Activated CD8-positive, alpha-beta memory T cell treated with anti-CD3 and anti-CD28 coated beads for 24 hours (primary cell): Measurements from ENCODE around the gene RREB1.
A peak's percentile ranks its signal among the peaks of the same experiment; 100 is the strongest.

Experiments used
- DNase-seq: peaks from one replicate; pipeline ENCODE4 v3.0.0-alpha.2; 2020

The RREB1 gene

DNA sequence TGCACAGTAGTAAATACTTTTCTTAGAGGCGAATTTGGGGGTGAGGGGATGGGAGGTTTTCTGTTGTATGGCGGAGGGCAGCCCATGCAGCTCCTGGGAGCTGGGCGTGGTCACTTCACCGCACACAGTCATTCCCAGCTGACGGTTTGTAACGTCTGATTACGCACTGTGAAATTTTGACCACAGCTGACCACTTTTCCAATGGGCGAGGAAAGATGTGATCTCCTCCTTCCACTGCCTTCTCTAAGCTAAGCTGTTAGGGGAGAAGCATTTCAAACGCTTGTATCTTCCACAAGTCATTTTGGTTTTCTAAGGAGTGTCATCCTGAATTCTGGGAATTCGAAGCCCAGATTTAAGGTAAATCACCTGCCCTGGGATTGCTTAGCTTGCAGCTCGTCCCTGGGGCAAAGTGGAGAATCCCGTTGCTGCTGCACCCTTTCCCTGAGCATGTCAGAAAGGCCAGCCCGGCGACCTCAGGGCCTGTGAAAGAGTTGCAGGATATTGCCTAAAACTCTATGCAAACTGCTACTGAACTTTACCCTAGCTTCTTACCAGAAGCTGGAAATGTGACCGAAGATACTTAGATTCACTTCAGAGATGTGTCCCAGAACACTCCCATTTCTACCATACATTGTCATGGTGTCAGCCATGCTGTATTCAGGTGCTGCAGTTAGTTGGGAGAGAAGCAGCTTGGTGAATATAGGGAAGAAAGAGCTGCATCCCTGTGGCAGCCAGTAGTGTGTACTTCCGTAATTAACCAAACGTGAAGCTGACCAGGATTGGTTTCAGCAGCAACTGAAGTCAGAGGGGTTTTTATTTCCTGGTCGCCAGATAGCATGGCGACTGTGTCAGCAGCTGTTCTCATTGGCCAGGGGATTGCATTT is 58.9 kb downstream of the RREB1 start:
- peak; percentile 28 for DNase-seq

GRCh38 chr6:7169296-7169721 is 61.5 kb downstream of the RREB1 start:
- peak; percentile 44 for DNase-seq

DNA sequence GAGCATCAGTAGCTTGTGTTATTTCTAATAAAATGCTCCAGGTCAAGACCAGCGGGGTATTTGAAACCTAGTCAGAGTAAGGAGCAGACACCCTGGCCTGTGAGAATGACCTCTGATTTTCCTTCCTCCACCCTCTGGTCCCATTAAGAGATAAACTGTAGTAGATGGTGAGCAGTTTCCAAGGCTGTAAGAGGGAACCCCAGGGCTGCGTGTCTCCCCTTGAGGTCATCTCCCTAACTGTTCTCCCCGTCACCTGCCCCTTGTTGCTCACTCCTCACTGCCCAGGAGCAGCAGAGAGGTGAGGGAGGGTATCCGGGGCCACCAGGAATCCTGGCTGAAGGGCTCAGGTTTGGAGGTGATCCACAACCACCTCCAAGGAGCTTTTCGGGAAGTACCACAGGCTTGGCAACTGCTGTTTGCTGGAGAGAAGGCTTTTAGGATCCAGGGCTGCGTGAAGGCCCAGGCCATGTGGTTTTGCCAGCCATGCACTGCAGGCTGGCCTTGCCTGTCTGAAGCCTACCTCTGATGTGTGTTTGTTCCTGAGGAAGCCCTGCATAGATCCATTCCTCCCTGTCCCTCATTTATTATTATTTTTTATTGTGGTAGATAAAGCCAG is 62.5 kb downstream of the RREB1 start:
- DNase-seq: peak; percentile 49

- DNase-seq: peak; percentile 42
Measured at GRCh38 chr6:7171119-7171518, 63.4 kb downstream of the RREB1 start.

- DNase-seq: peak; percentile 45
Measured at GRCh38 chr6:7171733-7172132, 64.0 kb downstream of the RREB1 start.

GRCh38 chr6:7172649-7173048 is 64.9 kb downstream of the RREB1 start:
- DNase-seq: peak; percentile 49

DNA sequence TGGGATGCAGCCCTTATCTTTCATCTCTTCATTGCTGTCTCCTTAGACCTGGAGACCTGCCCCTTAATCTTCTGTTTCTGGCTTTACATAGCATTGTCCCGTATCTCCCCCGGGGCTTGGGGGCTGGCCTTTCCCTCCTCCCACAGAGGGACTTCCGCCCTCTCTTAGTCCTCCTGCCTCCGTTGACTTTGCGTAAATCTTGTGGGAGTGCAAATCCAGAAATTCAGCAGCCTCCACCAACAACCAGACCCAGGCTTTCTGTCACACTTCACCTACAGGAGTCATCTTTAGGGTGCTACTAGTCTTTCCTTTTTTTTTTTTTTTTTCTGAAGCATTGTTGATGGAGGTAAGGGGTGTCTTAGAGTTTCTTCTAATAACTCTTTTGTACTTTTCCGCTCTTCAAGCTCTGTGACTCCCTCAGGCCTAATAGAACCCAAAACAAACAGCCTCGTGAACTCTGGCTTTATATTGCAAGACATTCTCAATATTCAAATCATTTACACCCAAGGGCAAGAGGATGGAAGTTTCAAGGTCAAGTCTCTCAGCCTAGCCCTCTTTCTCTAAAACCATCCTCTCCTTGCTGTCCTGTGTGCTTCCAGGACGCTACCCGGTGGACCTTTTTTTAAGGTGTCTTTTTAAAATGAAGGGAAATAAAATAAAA is 66.2 kb downstream of the RREB1 start:
- peak; percentile 13 for DNase-seq

DNA sequence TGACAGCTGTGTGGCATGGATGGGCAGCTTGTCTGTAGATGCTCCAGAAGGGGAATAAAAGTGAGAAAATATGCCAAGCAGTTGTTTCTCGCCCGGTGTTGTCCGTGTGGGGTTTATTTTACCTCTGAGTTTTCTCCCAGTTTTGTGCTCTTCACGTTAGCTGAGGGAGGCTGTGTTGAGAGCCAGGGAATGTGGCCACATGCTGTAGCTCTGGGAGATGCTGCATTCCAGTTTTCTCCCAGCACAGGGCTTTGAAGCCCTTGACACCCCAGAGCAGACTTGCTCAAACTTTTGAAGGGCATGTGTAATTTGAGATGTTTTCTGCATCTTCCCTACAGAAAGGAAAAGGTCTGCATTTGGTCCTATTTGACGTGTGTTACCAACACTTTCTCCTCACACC is 67.7 kb downstream of the RREB1 start:
- DNase-seq: peak; percentile 38

GRCh38 chr6:7176208-7176607 is 68.4 kb downstream of the RREB1 start:
- peak; percentile 24 for DNase-seq

- DNase-seq: no peak
Measured at GRCh38 chr6:7178280-7178679, 70.5 kb downstream of the RREB1 start.

DNA sequence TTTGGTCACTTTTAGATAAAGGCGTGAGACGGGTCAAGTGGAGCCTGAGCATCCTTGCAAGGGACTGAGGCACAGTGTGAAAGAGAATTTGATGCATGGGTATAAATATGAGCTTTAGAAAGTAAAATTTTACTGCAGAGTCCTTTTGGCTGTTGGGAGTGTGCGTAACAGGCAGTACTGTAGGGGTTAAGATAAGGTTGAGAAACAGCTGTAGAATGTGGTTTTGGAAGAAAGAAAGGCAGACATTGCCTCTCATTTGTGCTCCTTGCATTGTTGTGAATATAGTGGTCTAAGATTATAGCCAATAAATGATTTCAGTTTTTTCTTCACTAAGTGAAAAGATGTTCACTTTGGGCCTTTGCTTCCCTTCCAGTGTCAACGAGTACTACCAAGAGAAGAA is 73.0 kb downstream of the RREB1 start:
- peak; percentile 15 for DNase-seq

- peak; percentile 11 for DNase-seq
Measured at GRCh38 chr6:7183707-7184106, 75.9 kb downstream of the RREB1 start.

GRCh38 chr6:7184502-7184901 is 76.7 kb downstream of the RREB1 start:
- DNase-seq: peak; percentile 17

DNA sequence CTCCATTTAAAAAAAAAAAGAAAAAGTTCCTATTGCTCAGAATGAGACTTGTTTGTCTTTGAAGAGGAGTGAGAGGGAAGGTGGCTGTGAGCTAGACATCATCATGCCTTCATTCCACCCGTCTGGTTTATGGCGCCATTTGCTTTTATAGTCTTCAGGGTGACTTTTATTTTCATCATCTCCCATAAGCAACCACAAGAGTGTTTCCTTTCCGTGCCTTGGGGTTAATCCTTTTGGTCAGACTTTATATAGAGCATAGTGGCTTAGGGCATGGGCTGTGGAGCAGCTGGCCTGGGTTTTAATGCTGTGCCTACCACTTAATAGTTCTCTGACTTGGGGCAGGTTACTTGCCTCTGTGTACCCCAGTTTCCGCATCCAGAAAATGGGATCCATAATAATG is 77.8 kb downstream of the RREB1 start:
- DNase-seq: peak; percentile 19

GRCh38 chr6:7188492-7188891 is 80.7 kb downstream of the RREB1 start:
- no peak for DNase-seq

- DNase-seq: peak; percentile 32
Measured at GRCh38 chr6:7189101-7189758, 81.5 kb downstream of the RREB1 start.

- DNase-seq: peak; percentile 32
Measured at GRCh38 chr6:7190791-7191190, 83.0 kb downstream of the RREB1 start.

DNA sequence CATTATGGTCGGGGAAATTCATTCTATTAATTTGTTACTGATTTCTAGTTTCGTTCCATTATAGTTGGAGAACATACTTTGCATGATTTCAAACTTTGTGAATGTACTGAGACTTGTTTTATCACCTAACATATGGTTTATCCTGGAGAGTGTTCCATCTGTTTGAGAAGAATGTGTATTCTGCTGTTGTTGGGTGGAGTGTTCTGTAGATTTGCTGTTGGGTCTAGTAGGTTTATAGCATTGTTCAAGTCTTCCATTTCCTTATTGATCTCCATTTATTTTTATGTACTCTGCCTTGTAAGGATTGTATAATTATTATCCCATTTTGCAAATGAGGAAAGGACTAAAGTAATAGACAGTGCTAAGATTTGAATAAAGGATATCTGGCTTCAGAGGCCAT is 85.4 kb downstream of the RREB1 start:
- DNase-seq: no peak

DNA sequence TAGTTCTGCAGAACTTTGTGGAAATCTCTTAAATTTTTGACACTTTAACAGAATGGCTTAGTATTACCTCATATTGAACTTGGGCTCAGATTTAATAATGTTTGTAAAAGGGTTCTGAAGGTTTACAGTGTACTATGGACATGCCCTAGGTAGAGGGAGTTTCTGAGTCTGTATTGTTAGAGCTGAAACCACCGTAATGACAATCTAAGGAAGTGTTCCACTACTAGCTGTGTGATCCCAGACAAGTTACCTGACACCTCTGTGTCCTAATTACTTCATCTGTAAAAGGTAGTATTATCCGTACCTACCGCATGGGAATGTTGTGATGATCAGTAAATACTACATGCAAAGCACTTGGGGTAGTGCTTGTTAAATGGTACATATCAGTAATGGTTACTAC is 86.9 kb downstream of the RREB1 start:
- DNase-seq: no peak

DNA sequence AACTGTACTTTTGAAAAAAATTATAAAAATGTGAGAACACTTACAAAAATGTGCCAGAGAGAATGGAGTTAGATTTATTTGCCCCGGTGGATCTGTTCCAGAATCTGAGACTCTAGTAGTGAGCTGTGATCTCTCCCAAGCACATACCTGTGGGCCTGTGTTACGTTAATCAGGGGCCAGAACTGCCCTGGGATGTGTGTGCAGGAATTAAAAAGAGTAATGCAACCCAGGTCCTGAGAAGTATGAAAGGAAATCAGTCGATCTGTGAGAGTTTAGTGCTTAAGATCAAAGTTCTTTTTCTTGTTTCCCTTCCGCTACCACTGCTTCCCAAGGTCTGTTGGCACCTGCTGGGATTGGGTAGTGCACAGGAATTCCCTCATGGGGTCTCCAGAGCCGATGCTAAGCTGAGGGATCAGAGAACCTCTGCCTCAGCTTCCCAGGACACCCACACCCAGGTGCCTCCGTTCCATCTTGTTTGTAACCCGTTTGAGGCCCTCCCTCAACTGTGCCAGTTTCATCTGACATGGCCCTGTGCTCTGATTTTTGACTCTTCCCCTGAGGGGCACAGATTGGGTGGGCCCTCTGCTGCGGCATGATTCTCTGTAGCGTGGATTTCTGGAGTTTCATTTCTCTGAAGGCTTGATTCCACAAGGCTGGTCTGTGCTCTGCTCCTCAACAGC is 87.7 kb downstream of the RREB1 start:
- DNase-seq: no peak

DNA sequence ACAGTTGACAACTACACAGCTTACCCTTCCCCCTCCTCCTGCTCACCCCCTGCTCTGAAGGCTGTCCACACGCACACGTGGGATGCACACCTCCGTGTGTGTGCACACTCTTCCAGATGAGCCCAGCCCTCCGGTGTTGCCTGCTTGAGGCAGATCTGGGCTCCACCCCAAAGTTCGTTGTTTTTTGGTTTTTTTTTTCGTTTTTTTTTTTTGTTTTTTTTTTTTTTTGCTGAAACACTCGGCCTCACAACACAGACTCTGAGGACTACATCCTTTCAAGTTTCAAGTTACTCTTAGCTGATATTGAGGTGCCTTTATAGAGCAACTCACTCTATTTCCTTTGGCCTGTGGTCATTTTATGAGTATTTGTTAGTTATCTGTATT is 88.2 kb downstream of the RREB1 start:
- DNase-seq: no peak

GRCh38 chr6:7196685-7197283 is 89.0 kb downstream of the RREB1 start:
- DNase-seq: no peak
